HG03521 (cell line): ENCODE measurements around the gene DNASE2B.
A peak's percentile ranks its signal among the peaks of the same experiment; 100 is the strongest.

Source experiments
- ATAC-seq: cut with Tn5 transposase; IDR thresholded peaks from one replicate; pipeline ENCODE4 v1.9.1; 2021; ENCODE audit warnings: mild to moderate bottlenecking, moderate library complexity; ENCODE audit not compliant: unreplicated experiment

Gene DNASE2B

DNA sequence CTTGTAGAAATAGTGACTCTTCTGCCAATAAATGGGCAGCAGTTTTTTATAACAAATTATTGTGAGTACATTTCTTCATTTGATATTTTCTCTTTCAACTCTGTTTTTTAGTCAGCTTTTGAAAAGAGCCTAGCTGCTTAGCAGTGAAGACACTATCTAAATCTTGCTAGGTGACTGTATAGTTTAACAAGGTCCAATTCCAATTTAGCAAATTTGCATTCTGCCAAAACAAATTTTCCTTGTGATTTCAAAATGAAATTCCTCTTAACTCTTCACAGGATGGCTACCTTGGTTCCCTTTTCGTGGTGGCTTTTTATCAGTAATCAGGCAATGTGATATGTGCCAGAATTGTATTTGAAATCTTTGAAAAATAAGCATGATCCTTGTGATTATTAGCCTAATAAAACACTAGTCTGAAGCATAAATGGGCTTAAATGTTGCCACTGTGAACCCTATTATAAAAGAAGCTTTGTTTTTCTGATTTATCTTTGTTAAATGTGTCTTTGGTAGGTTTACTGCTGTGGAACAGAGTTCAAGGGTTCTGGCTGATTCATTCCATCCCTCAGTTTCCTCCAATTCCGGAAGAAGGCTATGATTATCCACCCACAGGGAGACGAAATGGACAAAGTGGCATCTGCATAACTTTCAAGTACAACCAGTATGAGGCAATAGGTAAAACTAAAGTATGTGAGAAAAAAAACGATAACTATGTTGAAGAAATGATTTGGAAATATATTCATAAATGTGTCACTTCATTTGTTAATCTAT lies 12.2 kb downstream of the DNASE2B start:
- no peak for ATAC-seq

DNA sequence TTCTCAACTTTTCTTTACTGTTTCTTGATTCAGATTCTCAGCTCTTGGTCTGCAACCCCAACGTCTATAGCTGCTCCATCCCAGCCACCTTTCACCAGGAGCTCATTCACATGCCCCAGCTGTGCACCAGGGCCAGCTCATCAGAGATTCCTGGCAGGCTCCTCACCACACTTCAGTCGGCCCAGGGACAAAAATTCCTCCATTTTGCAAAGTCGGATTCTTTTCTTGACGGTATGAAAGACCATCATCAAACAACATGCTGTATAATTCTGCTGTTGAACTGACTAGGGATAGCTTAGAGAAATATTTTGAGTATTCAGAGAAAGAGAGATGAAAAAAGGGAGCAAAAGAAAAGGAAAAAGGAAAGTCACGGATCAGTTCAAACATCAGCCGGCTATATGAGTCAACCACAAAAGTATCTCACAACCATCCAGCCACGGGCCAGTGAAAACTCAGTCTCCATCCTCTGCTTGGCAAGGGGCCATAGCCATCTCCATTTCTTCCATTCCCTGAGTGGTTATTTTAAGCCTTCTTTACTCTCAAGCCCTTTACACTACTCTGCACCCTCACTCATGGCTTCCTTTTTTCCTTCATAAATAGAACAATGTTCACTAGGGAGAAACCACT lies 14.1 kb downstream of the DNASE2B start:
- no peak for ATAC-seq

DNA sequence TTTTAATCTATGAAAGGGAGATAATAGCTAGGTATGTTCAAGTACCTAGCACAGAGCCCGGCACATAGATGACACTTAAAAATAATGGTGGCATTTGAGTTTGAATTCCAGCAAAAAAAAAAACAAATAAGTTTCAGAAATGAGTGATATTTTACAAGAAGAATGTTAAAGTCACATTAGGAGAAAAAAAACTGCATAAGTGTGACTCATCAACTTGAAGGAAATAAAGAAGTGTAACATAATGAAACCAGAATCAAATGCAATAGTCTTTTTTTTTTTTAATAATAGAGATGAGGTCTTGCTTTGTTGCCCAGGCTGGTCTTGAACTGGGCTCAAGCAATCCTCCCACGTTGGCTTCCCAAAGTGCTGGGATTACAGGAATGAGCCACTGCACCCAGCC lies 17.1 kb downstream of the DNASE2B start:
- ATAC-seq, result no peak

DNA sequence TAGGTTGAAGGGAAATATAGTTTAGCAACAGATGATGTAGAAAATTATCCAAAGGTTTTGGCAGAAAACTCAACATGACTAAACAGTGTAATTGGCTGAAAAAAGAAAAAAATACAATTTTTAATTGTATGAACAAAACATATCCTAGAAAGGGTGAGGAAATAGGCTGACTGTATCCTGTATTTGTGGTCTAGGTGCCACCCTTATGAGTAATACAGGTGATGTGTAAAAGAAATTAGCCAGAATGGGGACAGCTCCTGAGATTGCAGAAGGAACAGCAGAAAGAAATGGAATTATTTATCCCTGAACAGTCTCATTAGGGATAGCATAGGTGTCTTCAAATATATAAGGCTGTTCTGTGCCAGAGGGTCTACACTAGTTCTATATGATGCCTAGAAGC lies 24.6 kb downstream of the DNASE2B start:
- ATAC-seq, result no peak

DNA sequence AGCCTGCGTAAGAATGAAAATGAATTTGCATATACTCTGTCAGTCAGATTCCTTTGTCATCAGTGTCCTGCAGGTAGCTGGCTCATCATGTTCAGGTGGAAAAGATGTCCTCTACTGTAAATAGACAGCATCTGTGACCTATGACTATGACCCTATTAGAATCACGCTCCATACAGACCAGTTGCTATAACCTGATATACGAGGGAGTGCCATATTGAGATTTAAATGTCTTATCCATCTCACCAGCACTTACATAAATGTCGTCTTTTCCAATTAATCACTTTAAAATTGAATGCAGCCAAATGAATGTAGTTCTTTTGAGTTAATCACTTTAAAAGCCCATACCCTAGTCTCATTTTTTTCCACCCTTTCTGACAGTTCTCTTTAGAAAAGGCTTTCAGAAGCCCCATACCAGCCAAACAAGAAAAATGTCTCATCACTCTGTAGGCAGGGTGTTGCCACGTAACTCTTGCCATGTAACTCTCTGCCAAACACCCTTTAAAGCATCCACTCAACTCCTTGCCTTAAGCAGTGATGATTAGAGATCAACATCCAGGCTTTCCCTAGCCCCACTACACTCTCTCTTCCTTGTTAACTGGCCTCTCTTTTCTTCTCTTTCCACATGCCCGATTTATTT lies 26.3 kb downstream of the DNASE2B start:
- no peak for ATAC-seq

DNA sequence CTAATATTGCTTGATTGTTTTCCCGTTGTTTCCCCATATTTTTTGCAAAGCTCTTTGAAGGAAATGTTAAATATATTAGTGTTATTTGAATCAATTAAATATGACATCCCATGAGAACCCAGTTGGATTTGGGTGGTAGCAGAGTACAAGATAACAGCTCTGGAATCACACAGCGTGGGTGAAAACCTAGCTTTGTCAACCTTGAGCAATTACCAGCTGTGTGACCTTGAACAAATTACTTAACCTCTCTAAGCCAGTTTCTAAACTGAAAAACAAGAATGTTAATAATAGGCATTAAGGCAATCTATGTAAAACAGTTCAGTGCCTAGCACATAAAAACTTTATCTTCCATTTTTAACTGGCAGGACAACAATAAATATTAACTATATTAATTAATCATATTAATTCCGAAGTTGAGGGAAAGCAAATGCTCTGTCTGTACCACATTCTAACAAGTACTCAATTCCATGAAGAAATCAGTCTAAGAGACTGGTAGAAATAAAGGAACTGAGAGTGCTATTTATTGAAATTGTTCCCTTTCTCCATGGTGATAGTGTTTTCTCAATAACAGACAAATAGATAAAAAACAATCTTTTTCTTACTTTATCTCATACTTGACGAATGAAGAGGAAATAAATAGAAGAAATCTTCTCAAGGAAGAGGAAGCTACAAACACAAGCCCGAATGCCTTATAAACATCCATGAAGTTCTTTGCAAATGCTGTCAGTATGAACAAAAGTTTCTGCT lies 27.0 kb downstream of the DNASE2B start:
- ATAC-seq, result no peak

DNA sequence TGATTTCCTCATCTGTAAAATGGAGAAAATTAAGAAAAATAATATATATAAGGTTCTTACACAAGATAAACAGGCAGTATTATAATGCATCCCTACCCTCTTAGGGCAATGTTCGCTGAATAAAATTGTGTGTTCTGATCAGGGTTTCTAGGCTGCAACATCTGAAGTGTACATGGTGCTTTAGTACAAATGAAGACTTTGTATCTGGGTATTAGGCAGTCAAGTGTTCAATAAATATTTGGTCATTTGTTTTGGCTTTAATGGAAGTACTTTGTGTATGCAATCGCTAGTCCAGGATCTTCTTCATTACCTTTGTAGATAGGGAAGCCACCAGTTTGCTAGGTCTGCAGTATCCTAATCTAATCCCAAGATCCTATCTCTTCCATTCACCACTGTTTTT lies 28.1 kb downstream of the DNASE2B start:
- no peak for ATAC-seq

DNA sequence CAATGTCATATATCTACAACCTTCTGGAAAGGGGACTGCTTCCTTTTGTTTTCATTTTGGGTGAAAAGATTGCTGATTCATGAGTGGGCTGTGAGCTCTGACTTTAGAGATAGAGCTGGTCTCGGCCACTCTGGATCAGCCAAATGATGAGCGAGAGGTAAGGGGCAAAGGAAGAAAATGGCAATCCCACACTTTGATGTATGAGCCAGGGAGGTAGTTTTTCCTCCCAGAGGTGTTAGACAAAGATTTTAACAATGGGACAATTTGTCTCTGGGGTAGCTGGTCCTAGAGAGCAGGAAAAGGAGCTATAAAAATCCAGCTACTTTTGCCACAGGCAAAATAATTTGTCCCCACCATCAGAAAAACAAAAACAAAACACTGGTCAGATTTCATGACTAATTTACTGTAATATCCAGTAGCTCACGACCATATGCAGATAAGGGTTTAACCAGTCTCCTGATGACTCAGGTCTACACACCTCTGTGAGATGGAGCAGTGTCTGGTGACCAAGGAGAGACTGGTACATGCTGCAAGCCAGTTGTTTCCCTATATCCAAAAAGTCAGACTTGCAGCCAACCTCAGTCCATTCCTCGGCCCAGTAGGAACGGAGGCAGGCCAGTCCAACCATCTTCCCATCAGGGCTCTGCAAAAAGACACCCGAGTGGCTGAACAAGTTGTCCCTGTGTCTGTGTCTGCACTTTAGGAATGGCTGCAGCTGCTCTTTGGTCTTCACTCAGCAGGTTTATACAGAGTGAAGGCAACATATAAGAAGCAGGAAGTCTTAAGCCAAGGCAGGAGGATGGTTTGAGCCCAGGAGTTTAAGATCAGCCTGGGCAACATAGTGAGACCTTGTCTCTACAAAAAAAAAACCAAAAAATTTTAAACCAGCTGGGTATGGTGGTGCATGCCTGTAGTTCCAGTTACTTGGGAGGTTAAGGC lies 29.2 kb downstream of the DNASE2B start:
- no peak for ATAC-seq

DNA sequence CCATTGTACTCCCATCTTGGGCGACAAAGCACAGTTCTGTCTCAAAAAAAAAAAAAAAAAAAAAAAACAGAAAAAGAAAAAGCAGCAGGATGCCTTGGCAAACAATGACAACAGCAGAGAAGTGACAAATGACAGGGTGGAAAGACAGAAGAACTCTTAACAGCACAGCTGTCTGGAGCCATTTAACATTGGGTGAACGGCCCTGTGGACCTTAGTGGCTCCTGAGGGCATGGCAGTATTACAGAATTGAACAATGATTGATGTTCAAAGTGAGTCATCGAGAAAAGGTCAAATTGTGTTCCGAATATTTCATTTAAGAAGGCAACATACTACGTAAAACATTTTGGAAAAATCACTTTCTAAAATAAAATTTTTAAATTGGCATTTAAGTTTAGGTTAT lies 30.0 kb downstream of the DNASE2B start:
- no peak for ATAC-seq

DNA sequence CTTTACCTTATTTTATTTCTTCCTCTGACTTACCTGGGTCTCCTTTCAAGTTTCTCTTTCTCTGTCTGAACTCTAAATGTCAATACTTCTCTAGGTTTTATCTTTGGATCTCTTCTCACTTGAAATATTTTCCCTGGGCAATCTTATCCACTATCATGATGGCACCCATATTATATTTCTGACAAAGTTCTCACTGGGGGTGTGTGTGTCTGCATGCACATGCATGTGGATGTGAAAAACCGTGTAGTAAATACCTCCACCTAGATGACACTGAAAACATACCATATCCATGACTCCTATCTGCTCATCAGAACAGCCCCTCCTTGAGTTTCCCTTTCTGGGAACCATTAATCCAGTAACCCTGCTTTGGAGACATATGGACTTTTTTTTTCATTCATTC lies 30.9 kb downstream of the DNASE2B start:
- no peak for ATAC-seq

DNA sequence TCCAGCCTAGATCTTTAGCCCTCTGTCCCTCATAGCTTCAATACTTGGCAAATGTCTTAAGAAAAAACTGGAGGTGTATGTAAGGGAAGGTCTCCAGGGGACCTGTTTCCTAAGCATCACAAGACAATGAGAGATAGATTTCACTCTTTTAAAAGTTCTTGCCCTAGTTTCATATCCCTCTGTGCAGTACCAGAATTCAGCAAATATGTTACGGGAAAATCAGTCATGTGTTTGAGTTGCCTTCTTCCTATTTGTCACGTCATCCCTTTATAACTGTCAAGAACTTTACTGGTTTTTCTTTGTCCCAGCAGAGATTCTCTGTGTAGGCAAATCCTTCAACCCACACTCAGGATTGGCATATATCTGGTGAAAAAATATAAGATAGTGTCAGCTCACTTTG lies 32.3 kb downstream of the DNASE2B start:
- no peak for ATAC-seq

DNA sequence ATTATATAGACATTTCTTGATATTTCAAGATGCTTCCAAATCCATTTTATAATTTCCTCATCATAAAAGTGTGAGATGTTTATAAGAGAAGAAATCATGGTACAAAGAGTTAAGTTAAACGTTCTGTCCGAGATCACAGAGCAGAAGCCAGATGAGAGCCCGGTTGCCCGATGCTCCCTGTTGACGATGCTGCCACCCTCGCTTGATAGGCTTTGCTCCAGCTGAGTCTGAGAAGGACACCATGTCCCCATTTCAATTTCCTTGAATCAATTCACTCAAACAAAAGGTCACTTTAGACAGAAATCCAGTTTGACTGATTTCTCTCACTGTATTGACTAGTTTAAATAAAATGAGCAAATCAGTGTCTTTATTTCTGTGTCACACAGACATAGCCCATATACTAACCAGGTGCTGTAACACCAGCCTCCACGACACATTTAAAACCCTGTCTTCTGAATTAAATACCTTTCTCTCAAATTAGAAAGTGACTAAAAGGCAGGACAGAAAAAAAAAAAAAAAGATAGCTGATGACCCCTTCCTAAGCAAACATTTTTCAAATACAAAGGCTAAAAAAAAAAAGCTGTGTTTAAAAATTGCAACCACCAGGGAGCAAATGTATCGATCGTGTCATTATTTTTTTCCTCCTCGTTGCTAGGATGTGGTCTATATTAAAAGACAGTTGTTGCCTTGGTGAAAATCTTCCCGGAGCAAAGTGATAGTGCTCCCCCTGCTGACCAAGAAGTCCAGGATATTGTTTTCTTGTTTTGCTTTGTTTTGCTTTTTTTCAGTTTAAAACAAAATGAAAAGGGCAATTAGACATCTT lies 35.2 kb downstream of the DNASE2B start:
- peak; percentile 49 for ATAC-seq

DNA sequence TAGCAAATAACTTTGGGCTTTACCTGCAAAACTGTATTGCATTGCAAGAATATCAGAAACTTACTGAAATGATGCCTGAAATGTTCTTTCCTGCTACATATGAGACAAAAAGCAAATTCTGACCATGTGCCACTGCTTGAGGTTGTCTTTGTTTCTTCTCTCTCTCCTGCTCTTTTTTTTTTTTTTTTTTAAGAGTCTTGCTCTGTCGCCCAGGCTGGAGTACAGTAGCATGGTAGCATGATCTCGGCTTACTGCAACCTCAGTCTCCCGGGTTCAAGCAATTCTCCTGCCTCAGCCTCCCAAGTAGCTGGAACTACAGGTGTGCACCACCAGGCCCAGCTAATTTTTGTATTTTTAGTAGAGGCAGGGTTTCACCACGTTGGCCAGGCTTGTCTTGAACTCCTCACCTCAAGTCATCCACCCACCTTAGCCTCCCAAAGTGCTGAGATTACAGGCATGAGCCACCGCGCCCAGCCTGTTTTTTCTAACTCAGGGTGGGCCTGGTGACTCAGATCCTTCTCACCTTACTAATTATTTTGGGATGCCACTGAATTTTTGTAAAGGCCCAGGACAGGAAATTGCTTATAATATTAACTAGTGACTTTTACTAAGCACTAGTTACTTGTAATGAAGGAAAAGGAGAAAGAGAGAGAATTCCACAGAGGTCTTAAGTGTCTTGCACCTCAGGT lies 35.9 kb downstream of the DNASE2B start:
- peak; percentile 3 for ATAC-seq

DNA sequence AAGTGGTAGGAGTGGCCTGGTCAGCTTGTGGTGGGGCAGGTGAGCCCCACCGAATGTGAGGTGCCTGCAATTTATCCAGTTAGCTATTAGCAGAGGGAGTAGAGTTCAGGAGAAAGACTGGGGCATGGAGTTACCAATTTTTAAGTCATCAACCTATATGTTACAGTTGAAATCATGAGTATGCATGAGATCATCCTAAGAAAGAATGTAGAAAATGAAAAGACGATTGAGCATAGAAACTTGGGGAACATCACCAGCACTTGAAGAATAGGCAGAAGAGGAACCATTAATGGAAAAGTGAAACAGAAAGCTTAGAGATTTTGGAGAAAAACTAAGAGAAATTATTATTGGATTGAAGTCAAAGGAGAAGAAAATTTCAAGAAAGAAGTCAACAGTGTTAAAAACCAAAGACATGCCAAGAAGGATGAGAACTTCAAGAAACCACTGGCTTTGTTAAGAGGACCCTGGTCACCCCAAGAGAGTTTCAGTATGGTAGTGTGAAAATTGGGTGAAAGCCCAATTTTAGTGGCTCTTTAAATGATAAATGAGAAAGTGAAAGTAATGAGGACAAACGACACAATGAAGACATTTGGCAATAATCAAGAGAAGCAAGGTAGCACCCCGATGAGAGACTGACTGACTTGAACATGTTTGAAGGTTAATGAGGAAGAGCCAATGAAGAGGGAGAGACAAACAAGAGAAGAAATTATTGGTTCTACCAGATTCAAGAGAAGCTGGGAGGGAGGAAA lies 36.7 kb downstream of the DNASE2B start:
- ATAC-seq, result peak; percentile 36

DNA sequence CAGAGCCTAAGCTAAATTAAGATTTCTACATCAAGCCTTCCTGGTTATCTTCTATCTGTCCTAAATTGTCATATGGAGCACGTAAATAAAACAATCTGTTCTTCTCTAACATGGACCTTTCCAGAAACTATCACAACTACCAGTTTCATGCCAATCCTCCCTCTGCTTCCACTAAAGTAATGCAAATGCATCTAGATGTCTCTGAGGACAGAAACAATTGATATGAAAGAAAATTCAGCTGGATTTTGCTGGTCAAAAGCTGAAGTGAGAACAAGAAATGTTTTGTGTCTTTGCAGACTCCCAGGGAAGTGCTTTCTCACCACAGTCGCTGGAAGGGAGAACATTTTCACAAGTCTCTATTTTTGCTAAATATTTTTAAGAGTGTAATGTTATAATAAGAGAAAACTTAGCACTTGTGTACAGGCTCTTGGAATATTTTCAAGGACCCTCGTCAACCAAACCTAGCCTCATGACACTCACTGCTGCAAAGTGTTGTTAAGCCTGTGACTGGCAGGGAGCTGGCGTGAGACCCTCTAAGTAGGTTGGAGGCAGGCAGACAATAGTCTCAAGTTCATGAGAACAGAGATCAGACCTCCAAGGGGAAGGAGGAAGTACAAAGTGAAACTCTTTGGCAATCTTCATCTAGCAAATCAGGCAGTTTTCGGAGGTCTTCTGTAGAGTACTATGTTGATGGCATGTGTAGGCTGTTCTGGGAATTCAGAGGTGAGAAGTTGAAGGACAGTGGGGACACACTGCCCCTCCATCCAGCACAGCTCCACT lies 38.8 kb downstream of the DNASE2B start:
- no peak for ATAC-seq

DNA sequence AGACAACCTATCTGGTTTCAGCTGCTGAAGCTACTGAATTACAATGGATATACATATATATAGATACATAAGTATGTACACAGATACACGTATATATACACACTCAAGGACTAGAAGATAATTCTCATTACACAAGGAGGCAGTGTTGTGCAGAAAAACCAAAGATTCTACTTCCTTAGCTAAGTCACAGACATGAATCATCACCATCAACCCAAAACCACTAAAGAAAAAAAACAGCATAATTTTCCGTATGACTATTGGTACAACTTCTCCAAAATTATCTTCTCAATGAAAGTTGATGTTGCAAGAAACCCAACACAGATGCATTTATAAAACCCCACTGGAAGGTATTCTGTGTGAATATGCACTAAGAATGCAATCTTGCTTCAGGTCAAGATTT lies 44.0 kb downstream of the DNASE2B start:
- peak; percentile 97 for ATAC-seq
